OCI-LY1 (cell line): ENCODE data around the gene ZNF346.

Experiments used
- CTCF ChIP-seq: fragments of 200-600 bp; sonication (generic), shearing (Covaris generic); IDR thresholded peaks from 2 replicates; pipeline ENCODE4 v1.5.1; 2017; ENCODE audit warnings: mild to moderate bottlenecking, antibody characterized with exemption, low read length, moderate library complexity, mixed read lengths
- EZH2 ChIP-seq: fragments of 200-600 bp; sonication (generic), shearing (Covaris generic); IDR thresholded peaks from 2 replicates; pipeline ENCODE4 v1.8.0; 2017; ENCODE audit warnings: borderline replicate concordance, mixed run types, mild to moderate bottlenecking, antibody characterized with exemption, low read length, moderate library complexity, mixed read lengths

- no peak for TF ChIP-seq EZH2
- no peak for TF ChIP-seq CTCF
These were observed 77.1 kb downstream of the ZNF346 start for GRCh38 chr5:177099422-177100093.
